ENCODE data around the gene SDK2. TPM values are rescaled to one million over a fixed set of nuclear protein-coding genes. Genes with fewer than 3 reads are reported as not detected.
A peak's percentile ranks its signal among the peaks of the same experiment; 100 is the strongest.
"Not testable (repeated sequence)": the region's sequence is repeated elsewhere in the genome, so short reads cannot be mapped to it uniquely, and the experiment has no call there.

Gene SDK2
- total and polyA plus RNA-seq, 7 experiments from 2014 or later, result 0.64 to 14.1 (median 8.2) TPM

- H3K27ac ChIP-seq (ENCODE audit: low read depth, low read length), result no peak overlapping the region
- H3K4me3 ChIP-seq (ENCODE audit: low read length), result no peak overlapping the region
- no peaks in the 10 kb centered on the region for H3K4me1 ChIP-seq (ENCODE audit: control insufficient read depth in 2 of 2, insufficient read depth in 2 of 2, low read length in 2 of 2)
- H3K36me3 Mint-ChIP-seq, result peaks cover 0 to 6% (median 0%) of the 10 kb centered on the region in 5 donors
- no peaks in the 10 kb centered on the region for H3K36me3 ChIP-seq (ENCODE audit: control insufficient read depth in 2 of 3, insufficient read depth in 3 of 3, low read length in 3 of 3)
- H3K27me3 Mint-ChIP-seq, result peaks cover 0 to 5% (median 0%) of the 10 kb centered on the region in 5 donors
- ATAC-seq (no peak), DNase-seq (no peak)
- H3K4me1 Mint-ChIP-seq, result peaks cover 0 to 2% (median 0%) of the 10 kb centered on the region in 7 donors
- intact Hi-C loops (cut with micrococcal nuclease), result no loop called here
- no peak overlapping the region for H3K27ac Mint-ChIP-seq
- no peak overlapping the region for H3K4me3 Mint-ChIP-seq
- no peaks in the 10 kb centered on the region for H3K9me3 ChIP-seq (ENCODE audit: control insufficient read depth in 2 of 3, low read length in 3 of 3)
- CTCF ChIA-PET, result no interaction called here
- H3K27me3 ChIP-seq (ENCODE audit: control insufficient read depth in 2 of 2, insufficient read depth in 2 of 2, low read length in 2 of 2), result no peaks in the 10 kb centered on the region
- H3K9me3 Mint-ChIP-seq, result no peaks in the 10 kb centered on the region
- POLR2A ChIA-PET, result no interaction called here
Observed at GRCh38 chr17:73376152-73376551, 268.1 kb downstream of the SDK2 start.

GRCh38 chr17:73371836-73372235 is 272.4 kb downstream of the SDK2 start:
- Histone ChIP-seq H3K27ac (ENCODE audit: low read depth, low read length) (no peak overlapping the region), H3K9me3 (ENCODE audit: control insufficient read depth in 2 of 3, low read length in 3 of 3) (no peaks in the 10 kb centered on the region), H3K4me1 (ENCODE audit: control insufficient read depth in 2 of 2, insufficient read depth in 2 of 2, low read length in 2 of 2) (no peaks in the 10 kb centered on the region), H3K27me3 (ENCODE audit: control insufficient read depth in 2 of 2, insufficient read depth in 2 of 2, low read length in 2 of 2) (no peaks in the 10 kb centered on the region), H3K4me3 (ENCODE audit: low read length) (no peak overlapping the region), H3K36me3 (ENCODE audit: control insufficient read depth in 2 of 3, insufficient read depth in 3 of 3, low read length in 3 of 3) (no peaks in the 10 kb centered on the region)
- Mint-ChIP-seq H3K27ac (no peak overlapping the region), H3K27me3 (peaks cover 0 to 6% (median 0%) of the 10 kb centered on the region in 5 donors), H3K36me3 (peaks cover 0 to 2% (median 0%) of the 10 kb centered on the region in 5 donors), H3K4me1 (peaks cover 0 to 3% (median 0%) of the 10 kb centered on the region in 7 donors), H3K4me3 (no peak overlapping the region), H3K9me3 (no peaks in the 10 kb centered on the region)
- ATAC-seq (no peak), DNase-seq (no peak)
- intact Hi-C loops (cut with micrococcal nuclease), result no loop called here
- POLR2A ChIA-PET, result no interaction called here
- CTCF ChIA-PET, result interaction anchor here (0.6 to 4.8 kb wide), 4 partner anchors 10 to 644 kb away, joined by 3 to 43 read pairs (median 8); no protein-coding TSS in a partner anchor

GRCh38 chr17:73371285-73371684 is 273.0 kb downstream of the SDK2 start:
- Histone ChIP-seq H3K9me3 (ENCODE audit: control insufficient read depth in 2 of 3, low read length in 3 of 3) (no peaks in the 10 kb centered on the region), H3K4me3 (ENCODE audit: low read length) (no peak overlapping the region), H3K27ac (ENCODE audit: low read depth, low read length) (no peak overlapping the region), H3K36me3 (ENCODE audit: control insufficient read depth in 2 of 3, insufficient read depth in 3 of 3, low read length in 3 of 3) (no peaks in the 10 kb centered on the region), H3K27me3 (ENCODE audit: control insufficient read depth in 2 of 2, insufficient read depth in 2 of 2, low read length in 2 of 2) (no peaks in the 10 kb centered on the region), H3K4me1 (ENCODE audit: control insufficient read depth in 2 of 2, insufficient read depth in 2 of 2, low read length in 2 of 2) (no peaks in the 10 kb centered on the region)
- intact Hi-C loops (cut with micrococcal nuclease), result no loop called here
- ATAC-seq (no peak), DNase-seq (no peak)
- peaks cover 0 to 3% (median 0%) of the 10 kb centered on the region in 7 donors for H3K4me1 Mint-ChIP-seq
- no peaks in the 10 kb centered on the region for H3K9me3 Mint-ChIP-seq
- no peak overlapping the region for H3K4me3 Mint-ChIP-seq
- H3K27me3 Mint-ChIP-seq, result peaks cover 0 to 6% (median 0%) of the 10 kb centered on the region in 5 donors
- ChIA-PET CTCF (interaction anchor here (0.7 to 4.8 kb wide), 5 partner anchors 26 to 645 kb away, joined by 3 to 78 read pairs (median 8); no protein-coding TSS in a partner anchor), POLR2A (no interaction called here)
- no peak overlapping the region for H3K27ac Mint-ChIP-seq
- H3K36me3 Mint-ChIP-seq, result no peaks in the 10 kb centered on the region

GRCh38 chr17:73369817-73370490 is 274.3 kb downstream of the SDK2 start:
- POLR2A ChIA-PET, result interaction anchor here (0.8 kb wide), 1 partner anchor 642 kb away, joined by 3 read pairs; no protein-coding TSS in a partner anchor
- H3K4me3 Mint-ChIP-seq; H3K27me3 Mint-ChIP-seq; H3K4me1 Mint-ChIP-seq; H3K9me3 ChIP-seq (ENCODE audit: control insufficient read depth in 2 of 3, low read length in 3 of 3); H3K27me3 ChIP-seq (ENCODE audit: control insufficient read depth in 2 of 2, insufficient read depth in 2 of 2, low read length in 2 of 2); H3K4me1 ChIP-seq (ENCODE audit: control insufficient read depth in 2 of 2, insufficient read depth in 2 of 2, low read length in 2 of 2); H3K27ac ChIP-seq (ENCODE audit: low read depth, low read length); H3K4me3 ChIP-seq (ENCODE audit: low read length); H3K9me3 Mint-ChIP-seq; H3K36me3 Mint-ChIP-seq; H3K36me3 ChIP-seq (ENCODE audit: control insufficient read depth in 2 of 3, insufficient read depth in 3 of 3, low read length in 3 of 3): not testable (repeated sequence)
- ATAC-seq (peak; percentile 84), DNase-seq (peak; percentile 47 to 79 (median 66))
- intact Hi-C loops (cut with micrococcal nuclease), result loop anchor here (1.0 kb wide), 6 partner anchors 59 to 813 kb away; no protein-coding TSS in a partner anchor
- H3K27ac Mint-ChIP-seq, result peak overlapping the region in 3 of 9 donors; percentile 13 to 70 (median 19)
- CTCF ChIA-PET, result interaction anchor here (0.6 to 4.8 kb wide), 19 partner anchors 9 to 813 kb away, joined by 3 to 78 read pairs (median 4); a partner anchor contains a TSS

- H3K36me3 Mint-ChIP-seq, result peaks cover 0 to 6% (median 0%) of the 10 kb centered on the region in 5 donors
- H3K27me3 Mint-ChIP-seq, result peaks cover 0 to 6% (median 0%) of the 10 kb centered on the region in 5 donors
- ATAC-seq (no peak), DNase-seq (no peak)
- no peak overlapping the region for H3K4me3 Mint-ChIP-seq
- H3K27ac Mint-ChIP-seq, result no peak overlapping the region
- Histone ChIP-seq H3K9me3 (ENCODE audit: control insufficient read depth in 2 of 3, low read length in 3 of 3) (no peaks in the 10 kb centered on the region), H3K36me3 (ENCODE audit: control insufficient read depth in 2 of 3, insufficient read depth in 3 of 3, low read length in 3 of 3) (no peaks in the 10 kb centered on the region), H3K4me3 (ENCODE audit: low read length) (no peak overlapping the region), H3K27ac (ENCODE audit: low read depth, low read length) (no peak overlapping the region), H3K27me3 (ENCODE audit: control insufficient read depth in 2 of 2, insufficient read depth in 2 of 2, low read length in 2 of 2) (no peaks in the 10 kb centered on the region), H3K4me1 (ENCODE audit: control insufficient read depth in 2 of 2, insufficient read depth in 2 of 2, low read length in 2 of 2) (no peaks in the 10 kb centered on the region)
- H3K9me3 Mint-ChIP-seq, result no peaks in the 10 kb centered on the region
- peaks cover 0 to 3% (median 0%) of the 10 kb centered on the region in 7 donors for H3K4me1 Mint-ChIP-seq
- CTCF ChIA-PET, result interaction anchor here (0.7 to 4.8 kb wide), 13 partner anchors 9 to 810 kb away, joined by 3 to 78 read pairs (median 5); a partner anchor contains a TSS
- POLR2A ChIA-PET, result interaction anchor here (1.0 kb wide), 1 partner anchor 113 kb away, joined by 3 read pairs; no protein-coding TSS in a partner anchor
- intact Hi-C loops (cut with micrococcal nuclease), result no loop called here
Observed at GRCh38 chr17:73369111-73369521, 275.1 kb downstream of the SDK2 start.

GRCh38 chr17:73368085-73368631 is 276.1 kb downstream of the SDK2 start:
- H3K9me3 Mint-ChIP-seq, result no peaks in the 10 kb centered on the region
- no peaks in the 10 kb centered on the region for H3K27me3 ChIP-seq (ENCODE audit: control insufficient read depth in 2 of 2, insufficient read depth in 2 of 2, low read length in 2 of 2)
- H3K27ac ChIP-seq (ENCODE audit: low read depth, low read length), result no peak overlapping the region
- peaks cover 0 to 3% (median 0%) of the 10 kb centered on the region in 7 donors for H3K4me1 Mint-ChIP-seq
- no peak for ATAC-seq
- H3K4me3 Mint-ChIP-seq, result no peak overlapping the region
- no peak overlapping the region for H3K27ac Mint-ChIP-seq
- peaks cover 0 to 6% (median 0%) of the 10 kb centered on the region in 5 donors for H3K36me3 Mint-ChIP-seq
- CTCF ChIA-PET, result interaction anchor here (1.4 to 3.4 kb wide), 2 partner anchors 642 to 649 kb away, joined by 5 to 78 read pairs; no protein-coding TSS in a partner anchor
- no peaks in the 10 kb centered on the region for H3K4me1 ChIP-seq (ENCODE audit: control insufficient read depth in 2 of 2, insufficient read depth in 2 of 2, low read length in 2 of 2)
- POLR2A ChIA-PET, result interaction anchor here (1.0 kb wide), 1 partner anchor 112 kb away, joined by 3 read pairs; no protein-coding TSS in a partner anchor
- H3K4me3 ChIP-seq (ENCODE audit: low read length), result no peak overlapping the region
- H3K27me3 Mint-ChIP-seq, result peaks cover 0 to 6% (median 0%) of the 10 kb centered on the region in 5 donors
- no peaks in the 10 kb centered on the region for H3K9me3 ChIP-seq (ENCODE audit: control insufficient read depth in 2 of 3, low read length in 3 of 3)
- no peaks in the 10 kb centered on the region for H3K36me3 ChIP-seq (ENCODE audit: control insufficient read depth in 2 of 3, insufficient read depth in 3 of 3, low read length in 3 of 3)
- intact Hi-C loops (cut with micrococcal nuclease), result no loop called here
- DNase-seq, result no peak

All from naive thymus-derived CD4-positive, alpha-beta T cell (primary cell).